ENCODE results near the gene SERPINI1.

Gene SERPINI1

DNA sequence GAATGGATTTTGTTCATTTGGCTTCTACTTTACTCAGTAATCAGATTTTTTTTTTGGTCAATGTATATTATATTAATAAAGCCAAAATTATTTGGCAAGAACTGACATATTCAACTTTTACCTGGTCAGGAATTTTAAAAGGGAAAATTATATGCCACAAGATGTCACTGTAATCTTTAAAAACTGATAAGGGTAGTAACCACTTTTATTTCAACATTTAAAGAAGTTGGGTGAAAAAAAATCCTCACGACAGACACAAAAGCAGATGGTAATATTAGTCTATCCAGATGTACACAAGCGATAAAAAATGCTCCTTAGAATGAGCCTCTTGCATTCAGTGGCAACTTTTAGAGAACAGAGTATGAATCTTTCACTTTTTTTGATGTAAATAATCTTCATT is 101.9 kb downstream of the SERPINI1 start:
- Histone ChIP-seq H3K36me3 (ENCODE audit: control insufficient read depth, insufficient read depth, low read length) (no peaks in the 10 kb centered on the region), H3K4me3 (ENCODE audit: low read depth, low read length) (no peak overlapping the region), H3K9ac (ENCODE audit: low read depth, low read length) (no peak overlapping the region), H3K9me3 (ENCODE audit: control insufficient read depth, insufficient read depth, low read length) (no peaks in the 10 kb centered on the region), H3K27me3 (ENCODE audit: control insufficient read depth, insufficient read depth, low read length) (no peaks in the 10 kb centered on the region), H3K4me1 (ENCODE audit: control insufficient read depth, insufficient read depth, low read length) (no peaks in the 10 kb centered on the region)

DNA sequence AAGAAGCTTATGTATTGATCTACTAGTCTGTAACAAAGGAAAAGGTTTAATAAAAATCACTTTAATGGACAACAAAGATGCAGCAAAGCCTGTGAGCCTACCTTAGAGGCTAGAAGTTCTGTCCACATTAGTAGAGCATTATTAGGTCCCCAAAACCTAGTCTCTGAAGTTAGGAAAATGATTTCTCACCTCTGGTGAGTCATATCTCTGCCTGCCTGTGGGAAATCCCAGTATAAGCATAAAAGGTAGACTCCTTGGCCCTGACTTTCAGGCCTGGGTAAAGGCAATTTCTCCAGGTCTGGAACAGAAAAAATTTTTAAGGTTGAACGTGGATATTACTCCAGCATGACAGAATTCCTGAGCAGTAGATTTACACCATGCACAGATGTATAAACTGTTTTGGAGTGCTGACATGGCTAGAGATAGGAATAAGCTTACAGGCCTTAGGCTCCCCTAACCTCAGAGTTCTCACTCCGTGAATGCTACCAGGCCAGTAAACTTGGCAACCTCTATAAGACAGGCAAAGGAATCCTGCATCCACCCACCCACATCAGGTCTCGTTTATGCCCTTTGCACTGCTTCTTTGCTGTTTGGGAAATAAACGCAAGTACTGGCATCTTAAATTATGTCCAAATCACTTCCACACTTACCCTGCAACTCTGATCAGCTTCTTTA is 104.1 kb downstream of the SERPINI1 start:
- H3K4me1 ChIP-seq (ENCODE audit: control insufficient read depth, insufficient read depth, low read length): no peaks in the 10 kb centered on the region
- H3K9ac ChIP-seq (ENCODE audit: low read depth, low read length): no peak overlapping the region
- no peak overlapping the region for H3K4me3 ChIP-seq (ENCODE audit: low read depth, low read length)
- no peaks in the 10 kb centered on the region for H3K36me3 ChIP-seq (ENCODE audit: control insufficient read depth, insufficient read depth, low read length)
- H3K27me3 ChIP-seq (ENCODE audit: control insufficient read depth, insufficient read depth, low read length): no peaks in the 10 kb centered on the region
- no peaks in the 10 kb centered on the region for H3K9me3 ChIP-seq (ENCODE audit: control insufficient read depth, insufficient read depth, low read length)

DNA sequence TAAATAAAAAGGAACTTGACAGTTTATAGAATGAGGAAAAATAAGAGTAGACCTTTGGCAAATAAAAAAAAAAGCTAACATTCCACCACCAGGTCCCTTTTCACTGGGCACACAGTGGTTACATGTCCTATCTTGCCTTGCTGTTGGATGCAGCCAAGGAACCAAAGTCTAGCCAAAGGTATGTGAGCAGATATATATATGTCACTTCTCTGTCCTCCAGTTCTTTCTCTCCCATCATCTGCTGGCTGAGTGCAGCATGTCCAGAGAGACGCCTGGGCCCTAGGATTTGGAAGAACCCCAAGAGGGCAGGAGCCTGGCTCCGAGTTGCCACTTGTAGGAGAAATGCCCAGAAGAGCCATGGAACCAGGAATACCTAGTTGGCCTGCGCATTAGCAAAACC is 104.7 kb downstream of the SERPINI1 start:
- Histone ChIP-seq H3K4me3 (ENCODE audit: low read depth, low read length) (no peak overlapping the region), H3K27me3 (ENCODE audit: control insufficient read depth, insufficient read depth, low read length) (no peaks in the 10 kb centered on the region), H3K36me3 (ENCODE audit: control insufficient read depth, insufficient read depth, low read length) (no peaks in the 10 kb centered on the region), H3K9me3 (ENCODE audit: control insufficient read depth, insufficient read depth, low read length) (no peaks in the 10 kb centered on the region), H3K9ac (ENCODE audit: low read depth, low read length) (no peak overlapping the region), H3K4me1 (ENCODE audit: control insufficient read depth, insufficient read depth, low read length) (no peaks in the 10 kb centered on the region)

DNA sequence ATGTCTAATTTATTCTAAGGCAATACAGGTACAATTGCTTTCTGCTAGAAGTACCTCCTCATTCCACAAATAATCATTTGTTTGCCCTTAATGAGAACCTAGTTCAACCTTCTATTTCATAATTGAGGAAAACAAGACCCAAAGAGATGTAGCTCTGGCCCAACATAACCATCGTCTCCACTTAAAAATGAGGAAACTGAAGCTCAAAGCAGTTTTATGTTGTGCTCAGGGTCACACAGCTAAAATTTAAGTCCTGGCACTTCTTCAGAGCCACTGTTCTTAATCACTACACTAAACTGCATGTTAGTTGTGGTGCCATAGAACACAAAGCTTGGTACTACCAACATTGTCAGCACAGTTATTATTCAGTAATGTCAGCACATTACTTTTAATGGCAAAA is 108.0 kb downstream of the SERPINI1 start:
- Histone ChIP-seq H3K9me3 (ENCODE audit: control insufficient read depth, insufficient read depth, low read length) (no peaks in the 10 kb centered on the region), H3K9ac (ENCODE audit: low read depth, low read length) (no peak overlapping the region), H3K36me3 (ENCODE audit: control insufficient read depth, insufficient read depth, low read length) (no peaks in the 10 kb centered on the region), H3K27me3 (ENCODE audit: control insufficient read depth, insufficient read depth, low read length) (no peaks in the 10 kb centered on the region), H3K4me3 (ENCODE audit: low read depth, low read length) (no peak overlapping the region), H3K4me1 (ENCODE audit: control insufficient read depth, insufficient read depth, low read length) (no peaks in the 10 kb centered on the region)

DNA sequence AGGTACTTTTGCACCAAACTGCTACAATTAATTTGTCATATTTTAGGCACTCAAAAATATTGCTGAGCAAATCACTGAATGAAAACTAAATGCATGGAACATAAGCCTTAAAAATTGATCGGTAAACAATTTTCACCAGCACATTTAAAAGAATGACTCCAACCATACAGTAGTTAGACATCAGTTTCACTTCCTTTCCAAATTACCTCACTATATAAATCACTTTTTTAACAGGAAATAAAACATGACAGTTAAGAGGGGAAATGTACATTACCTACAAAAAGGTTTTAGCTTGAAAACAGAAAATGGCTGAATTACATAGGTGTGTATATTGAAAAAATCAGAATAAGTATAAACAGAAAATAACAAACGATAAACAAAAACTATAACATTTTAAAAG is 108.4 kb downstream of the SERPINI1 start:
- no peak overlapping the region for H3K9ac ChIP-seq (ENCODE audit: low read depth, low read length)

DNA sequence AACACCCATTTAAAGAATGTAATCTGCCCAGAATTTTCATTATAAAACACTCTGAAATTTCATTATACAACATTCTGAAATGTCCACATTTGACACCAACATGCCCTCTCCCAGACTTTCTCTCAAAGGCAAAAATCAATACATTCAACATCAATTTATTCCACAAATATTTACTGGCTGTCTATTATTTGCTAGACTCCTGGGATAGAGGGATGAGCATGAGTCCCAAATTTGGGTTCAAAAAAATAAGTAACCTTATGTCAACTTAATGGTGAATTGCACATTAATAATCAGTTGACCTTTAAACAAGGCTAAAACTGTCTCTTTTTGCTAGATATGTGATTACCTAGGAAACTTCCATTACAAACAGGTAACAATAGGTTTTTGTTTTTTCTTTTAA is 109.0 kb downstream of the SERPINI1 start:
- no peak overlapping the region for H3K4me3 ChIP-seq (ENCODE audit: low read depth, low read length)
- H3K27me3 ChIP-seq (ENCODE audit: control insufficient read depth, insufficient read depth, low read length): no peaks in the 10 kb centered on the region
- H3K9me3 ChIP-seq (ENCODE audit: control insufficient read depth, insufficient read depth, low read length): no peaks in the 10 kb centered on the region
- no peaks in the 10 kb centered on the region for H3K36me3 ChIP-seq (ENCODE audit: control insufficient read depth, insufficient read depth, low read length)
- H3K9ac ChIP-seq (ENCODE audit: low read depth, low read length): no peak overlapping the region
- no peaks in the 10 kb centered on the region for H3K4me1 ChIP-seq (ENCODE audit: control insufficient read depth, insufficient read depth, low read length)

More for the DNA sequence above, 108.4 kb downstream of the SERPINI1 start:
- no peak overlapping the region for H3K4me3 ChIP-seq (ENCODE audit: low read depth, low read length)
- H3K27me3 ChIP-seq (ENCODE audit: control insufficient read depth, insufficient read depth, low read length): no peaks in the 10 kb centered on the region
- H3K9me3 ChIP-seq (ENCODE audit: control insufficient read depth, insufficient read depth, low read length): no peaks in the 10 kb centered on the region
- no peaks in the 10 kb centered on the region for H3K4me1 ChIP-seq (ENCODE audit: control insufficient read depth, insufficient read depth, low read length)
- H3K36me3 ChIP-seq (ENCODE audit: control insufficient read depth, insufficient read depth, low read length): no peaks in the 10 kb centered on the region

DNA sequence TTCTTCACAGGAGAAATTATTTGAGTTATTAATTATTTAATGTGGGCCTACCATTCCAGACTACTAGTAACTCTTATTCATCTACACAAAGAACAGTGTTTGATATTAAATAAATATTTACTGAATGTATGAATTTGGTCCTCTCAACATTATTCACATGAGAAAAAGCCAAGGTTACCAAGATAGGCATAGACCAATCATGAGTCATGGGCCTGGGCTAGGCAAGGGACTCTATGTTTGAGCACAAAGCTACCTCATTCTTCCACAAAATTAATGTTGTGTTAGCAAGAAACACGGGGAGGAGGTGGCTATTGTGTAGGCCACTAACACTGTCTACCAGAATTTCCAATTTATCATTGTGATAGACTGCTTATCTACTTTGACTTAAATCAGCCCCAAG is 115.7 kb downstream of the SERPINI1 start:
- no peaks in the 10 kb centered on the region for H3K27me3 ChIP-seq (ENCODE audit: control insufficient read depth, insufficient read depth, low read length)
- no peak overlapping the region for H3K4me3 ChIP-seq (ENCODE audit: low read depth, low read length)
- H3K9me3 ChIP-seq (ENCODE audit: control insufficient read depth, insufficient read depth, low read length): no peaks in the 10 kb centered on the region
- peaks cover 5% of the 10 kb centered on the region for H3K4me1 ChIP-seq (ENCODE audit: control insufficient read depth, insufficient read depth, low read length)
- H3K9ac ChIP-seq (ENCODE audit: low read depth, low read length): no peak overlapping the region
- H3K36me3 ChIP-seq (ENCODE audit: control insufficient read depth, insufficient read depth, low read length): no peaks in the 10 kb centered on the region

DNA sequence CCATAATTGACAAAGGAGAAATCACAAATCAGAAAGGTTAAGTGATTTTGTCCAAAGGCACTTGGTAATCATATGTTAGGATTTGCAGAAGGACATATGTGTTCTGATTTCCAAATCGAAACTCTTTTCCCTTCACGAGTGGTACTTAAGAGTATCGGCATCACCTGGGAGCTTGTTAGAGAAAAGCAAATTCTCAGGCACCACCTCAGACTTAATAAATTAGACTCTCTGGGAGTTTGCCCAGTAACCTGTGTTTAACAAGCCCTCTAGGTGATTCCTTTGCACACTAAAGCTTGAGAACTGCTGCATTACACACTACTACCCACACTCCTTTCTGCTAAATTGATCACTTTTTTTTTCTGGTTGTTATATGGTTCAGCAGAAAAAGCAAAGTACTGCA is 116.2 kb downstream of the SERPINI1 start:
- no peak overlapping the region for H3K9ac ChIP-seq (ENCODE audit: low read depth, low read length)
- H3K36me3 ChIP-seq (ENCODE audit: control insufficient read depth, insufficient read depth, low read length): no peaks in the 10 kb centered on the region
- H3K27me3 ChIP-seq (ENCODE audit: control insufficient read depth, insufficient read depth, low read length): no peaks in the 10 kb centered on the region
- H3K4me3 ChIP-seq (ENCODE audit: low read depth, low read length): no peak overlapping the region
- peaks cover 5% of the 10 kb centered on the region for H3K4me1 ChIP-seq (ENCODE audit: control insufficient read depth, insufficient read depth, low read length)
- H3K9me3 ChIP-seq (ENCODE audit: control insufficient read depth, insufficient read depth, low read length): no peaks in the 10 kb centered on the region

DNA sequence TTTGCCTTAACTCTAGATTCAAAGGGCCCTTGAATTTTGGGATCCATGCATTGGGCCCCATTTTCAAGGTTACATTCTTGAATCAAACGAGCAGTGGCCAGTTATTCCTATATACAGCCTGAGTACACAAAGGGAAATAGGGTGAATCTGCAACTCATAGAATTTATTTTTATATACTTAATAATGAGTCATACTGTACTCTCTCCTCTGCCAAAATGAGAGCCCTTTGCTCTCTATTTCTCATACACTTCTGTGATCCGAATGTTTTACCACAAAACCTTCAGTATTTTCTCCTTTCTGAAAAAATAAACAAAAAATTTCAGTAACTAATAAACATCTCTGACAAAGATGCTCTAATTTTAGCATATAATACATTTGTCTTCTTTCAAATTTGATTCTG is 116.7 kb downstream of the SERPINI1 start:
- H3K9me3 ChIP-seq (ENCODE audit: control insufficient read depth, insufficient read depth, low read length): no peaks in the 10 kb centered on the region
- H3K36me3 ChIP-seq (ENCODE audit: control insufficient read depth, insufficient read depth, low read length): no peaks in the 10 kb centered on the region
- H3K4me3 ChIP-seq (ENCODE audit: low read depth, low read length): no peak overlapping the region
- no peaks in the 10 kb centered on the region for H3K27me3 ChIP-seq (ENCODE audit: control insufficient read depth, insufficient read depth, low read length)
- H3K9ac ChIP-seq (ENCODE audit: low read depth, low read length): no peak overlapping the region
- H3K4me1 ChIP-seq (ENCODE audit: control insufficient read depth, insufficient read depth, low read length): peaks cover 5% of the 10 kb centered on the region

DNA sequence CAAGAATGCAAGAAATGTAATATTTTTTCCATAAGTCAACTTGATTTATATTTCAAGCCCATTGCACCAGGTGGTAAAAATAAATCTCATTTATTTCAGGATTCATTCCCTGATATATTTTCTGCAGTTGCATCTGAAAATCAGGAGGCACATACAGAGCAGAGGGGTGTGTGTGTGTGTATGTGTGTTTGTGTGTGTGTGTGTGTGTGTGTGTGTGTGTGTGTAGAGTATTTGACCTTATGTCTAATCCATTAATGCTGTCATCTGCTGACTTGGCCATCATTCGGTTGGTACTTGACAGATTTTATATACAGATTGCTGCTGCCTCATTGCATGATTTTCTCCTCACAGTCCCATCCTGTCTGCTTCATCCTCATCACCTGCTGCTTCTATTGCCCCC is 118.5 kb downstream of the SERPINI1 start:
- Histone ChIP-seq H3K9me3 (ENCODE audit: control insufficient read depth, insufficient read depth, low read length) (no peaks in the 10 kb centered on the region), H3K36me3 (ENCODE audit: control insufficient read depth, insufficient read depth, low read length) (no peaks in the 10 kb centered on the region), H3K4me3 (ENCODE audit: low read depth, low read length) (no peak overlapping the region), H3K9ac (ENCODE audit: low read depth, low read length) (no peak overlapping the region), H3K27me3 (ENCODE audit: control insufficient read depth, insufficient read depth, low read length) (no peaks in the 10 kb centered on the region), H3K4me1 (ENCODE audit: control insufficient read depth, insufficient read depth, low read length) (peaks cover 5% of the 10 kb centered on the region)

DNA sequence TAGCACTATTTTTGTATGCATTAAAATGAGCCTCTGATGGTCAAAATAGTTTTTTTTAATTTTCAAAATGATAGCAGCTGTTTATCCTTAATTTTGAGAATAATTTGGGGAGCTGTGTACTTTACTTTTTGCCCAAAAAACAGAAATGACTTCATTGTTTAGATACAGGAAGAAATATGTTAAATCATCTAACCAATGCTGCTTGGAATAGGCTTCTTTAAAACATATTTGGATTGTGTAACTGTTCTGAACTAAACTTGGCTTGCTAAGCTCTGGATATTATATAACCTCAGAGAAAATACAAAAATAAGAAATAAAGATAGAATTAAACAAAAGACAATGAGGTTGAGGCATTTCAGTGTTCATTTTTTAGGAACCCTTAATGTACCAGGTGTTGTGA is 119.3 kb downstream of the SERPINI1 start:
- no peak overlapping the region for H3K9ac ChIP-seq (ENCODE audit: low read depth, low read length)
- no peaks in the 10 kb centered on the region for H3K36me3 ChIP-seq (ENCODE audit: control insufficient read depth, insufficient read depth, low read length)
- H3K27me3 ChIP-seq (ENCODE audit: control insufficient read depth, insufficient read depth, low read length): no peaks in the 10 kb centered on the region
- no peak overlapping the region for H3K4me3 ChIP-seq (ENCODE audit: low read depth, low read length)
- H3K9me3 ChIP-seq (ENCODE audit: control insufficient read depth, insufficient read depth, low read length): no peaks in the 10 kb centered on the region
- H3K4me1 ChIP-seq (ENCODE audit: control insufficient read depth, insufficient read depth, low read length): peaks cover 5% of the 10 kb centered on the region

DNA sequence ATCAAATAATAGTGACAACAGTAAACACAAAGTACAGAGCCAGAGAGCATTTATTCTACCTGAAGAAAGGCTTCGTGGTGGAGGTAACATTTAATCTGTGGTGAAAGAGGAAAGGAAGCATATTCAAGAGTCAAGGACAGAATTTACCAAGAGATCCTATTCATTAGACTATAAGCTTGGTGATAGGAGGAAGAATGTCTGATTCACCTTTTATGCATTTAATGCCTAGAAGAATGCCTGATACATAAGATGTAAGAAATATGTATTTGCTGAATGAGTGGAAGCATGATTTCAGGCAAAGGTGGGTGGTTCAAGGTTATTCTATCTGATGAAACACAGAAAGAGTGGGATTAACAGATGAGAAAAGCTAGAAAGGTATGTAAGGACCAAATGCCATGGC is 119.8 kb downstream of the SERPINI1 start:
- H3K27me3 ChIP-seq (ENCODE audit: control insufficient read depth, insufficient read depth, low read length): no peaks in the 10 kb centered on the region
- H3K9me3 ChIP-seq (ENCODE audit: control insufficient read depth, insufficient read depth, low read length): no peaks in the 10 kb centered on the region
- no peak overlapping the region for H3K9ac ChIP-seq (ENCODE audit: low read depth, low read length)
- H3K4me1 ChIP-seq (ENCODE audit: control insufficient read depth, insufficient read depth, low read length): peaks cover 5% of the 10 kb centered on the region
- H3K36me3 ChIP-seq (ENCODE audit: control insufficient read depth, insufficient read depth, low read length): no peaks in the 10 kb centered on the region
- no peak overlapping the region for H3K4me3 ChIP-seq (ENCODE audit: low read depth, low read length)
